Body of pancreas (tissue), 4 donors: ENCODE data around the gene UCK2.

Experiments
- POLR2A ChIP-seq, 3 donors: fragments of 450-650 bp; IDR thresholded peaks; one replicate each; pipeline ENCODE4 v1.6.1; 2016; ENCODE audit warnings: antibody characterized with exemption in 3 of 3, mild to moderate bottlenecking in 2 of 3
- TF ChIP-seq, protein P1 (sequence below), 7 experiments: fragments of 450-650 bp in 4 of 7; fragments of 200-600 bp in 3 of 7; sonication (generic) in 3 of 7; IDR thresholded peaks; one replicate each; pipeline ENCODE4 v1.5.1; 2016 to 2019; ENCODE audit warnings: antibody characterized with exemption in 7 of 7

DNA sequence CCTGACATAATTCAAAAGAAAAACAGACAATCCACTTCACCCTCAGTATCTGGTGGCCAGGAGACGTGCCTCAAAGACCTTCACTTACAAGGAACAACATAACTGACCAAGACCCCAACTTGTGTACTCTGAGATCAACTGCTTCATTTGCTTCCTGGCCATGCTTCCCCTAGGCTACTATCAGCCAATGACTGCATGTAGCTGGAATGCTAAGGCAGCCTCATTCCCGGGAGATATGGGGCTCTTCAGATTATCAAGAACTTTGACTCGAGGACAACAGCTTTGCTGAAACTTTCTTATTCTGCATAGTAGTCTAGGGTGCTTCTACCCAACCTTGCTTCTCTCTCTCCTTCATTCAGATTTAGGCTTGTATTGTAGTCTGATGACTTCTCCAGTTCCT is 11.7 kb upstream of the UCK2 start:
- TF ChIP-seq, protein P1, sequence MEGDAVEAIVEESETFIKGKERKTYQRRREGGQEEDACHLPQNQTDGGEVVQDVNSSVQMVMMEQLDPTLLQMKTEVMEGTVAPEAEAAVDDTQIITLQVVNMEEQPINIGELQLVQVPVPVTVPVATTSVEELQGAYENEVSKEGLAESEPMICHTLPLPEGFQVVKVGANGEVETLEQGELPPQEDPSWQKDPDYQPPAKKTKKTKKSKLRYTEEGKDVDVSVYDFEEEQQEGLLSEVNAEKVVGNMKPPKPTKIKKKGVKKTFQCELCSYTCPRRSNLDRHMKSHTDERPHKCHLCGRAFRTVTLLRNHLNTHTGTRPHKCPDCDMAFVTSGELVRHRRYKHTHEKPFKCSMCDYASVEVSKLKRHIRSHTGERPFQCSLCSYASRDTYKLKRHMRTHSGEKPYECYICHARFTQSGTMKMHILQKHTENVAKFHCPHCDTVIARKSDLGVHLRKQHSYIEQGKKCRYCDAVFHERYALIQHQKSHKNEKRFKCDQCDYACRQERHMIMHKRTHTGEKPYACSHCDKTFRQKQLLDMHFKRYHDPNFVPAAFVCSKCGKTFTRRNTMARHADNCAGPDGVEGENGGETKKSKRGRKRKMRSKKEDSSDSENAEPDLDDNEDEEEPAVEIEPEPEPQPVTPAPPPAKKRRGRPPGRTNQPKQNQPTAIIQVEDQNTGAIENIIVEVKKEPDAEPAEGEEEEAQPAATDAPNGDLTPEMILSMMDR (IDR thresholded peaks at IDR 0.05): no peak
- no peak for TF ChIP-seq POLR2A (IDR thresholded peaks at IDR 0.05)
